Tibial nerve (tissue), 3 donors: ENCODE data around the gene RNF183.

ENCODE experiments used
- POLR2A ChIP-seq, 2 donors: fragments of 450-650 bp; IDR thresholded peaks; one replicate each; pipeline ENCODE4 v1.6.1; 2017; ENCODE audit warnings: antibody characterized with exemption in 2 of 2, mild to moderate bottlenecking in 2 of 2, moderate library complexity in 2 of 2
- TF ChIP-seq, protein P1 (sequence below), 5 experiments: fragments of 200-600 bp in 3 of 5; fragments of 450-650 bp in 2 of 5; sonication (generic) in 3 of 5; IDR thresholded peaks; one replicate each; pipeline ENCODE4 v1.5.1; 2016 to 2019; ENCODE audit warnings: antibody characterized with exemption in 5 of 5, mild to moderate bottlenecking in 3 of 5, moderate library complexity in 2 of 5

DNA sequence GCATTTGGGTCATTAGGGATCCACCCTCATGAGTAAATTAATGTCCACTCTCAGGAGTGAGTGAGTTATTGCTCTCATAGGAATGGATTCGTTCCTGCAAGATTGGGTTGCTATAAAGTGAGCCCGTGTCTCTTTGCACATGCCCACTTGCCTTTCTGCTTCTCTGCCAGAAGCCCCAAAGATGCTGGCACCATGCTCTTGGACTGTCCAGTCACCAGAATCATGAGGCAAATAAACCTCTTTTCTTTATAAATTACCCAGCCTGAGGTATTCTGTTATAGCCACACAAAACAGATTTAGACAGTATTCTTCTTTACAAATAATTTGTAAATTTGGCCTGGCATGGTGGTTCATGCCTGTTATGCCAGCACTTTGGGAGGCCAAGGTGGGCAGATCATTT is 52.4 kb downstream of the RNF183 start:
- TF ChIP-seq, protein P1, sequence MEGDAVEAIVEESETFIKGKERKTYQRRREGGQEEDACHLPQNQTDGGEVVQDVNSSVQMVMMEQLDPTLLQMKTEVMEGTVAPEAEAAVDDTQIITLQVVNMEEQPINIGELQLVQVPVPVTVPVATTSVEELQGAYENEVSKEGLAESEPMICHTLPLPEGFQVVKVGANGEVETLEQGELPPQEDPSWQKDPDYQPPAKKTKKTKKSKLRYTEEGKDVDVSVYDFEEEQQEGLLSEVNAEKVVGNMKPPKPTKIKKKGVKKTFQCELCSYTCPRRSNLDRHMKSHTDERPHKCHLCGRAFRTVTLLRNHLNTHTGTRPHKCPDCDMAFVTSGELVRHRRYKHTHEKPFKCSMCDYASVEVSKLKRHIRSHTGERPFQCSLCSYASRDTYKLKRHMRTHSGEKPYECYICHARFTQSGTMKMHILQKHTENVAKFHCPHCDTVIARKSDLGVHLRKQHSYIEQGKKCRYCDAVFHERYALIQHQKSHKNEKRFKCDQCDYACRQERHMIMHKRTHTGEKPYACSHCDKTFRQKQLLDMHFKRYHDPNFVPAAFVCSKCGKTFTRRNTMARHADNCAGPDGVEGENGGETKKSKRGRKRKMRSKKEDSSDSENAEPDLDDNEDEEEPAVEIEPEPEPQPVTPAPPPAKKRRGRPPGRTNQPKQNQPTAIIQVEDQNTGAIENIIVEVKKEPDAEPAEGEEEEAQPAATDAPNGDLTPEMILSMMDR (IDR thresholded peaks at IDR 0.05): no peak
- TF ChIP-seq POLR2A (IDR thresholded peaks at IDR 0.05): no peak
